ENCODE results near the gene ENDOU. TPM values are rescaled to one million over a fixed set of nuclear protein-coding genes. Genes with fewer than 3 reads are reported as not detected.

ENDOU gene
- polyA plus RNA-seq, 1 of the 3 experiments (the other 2 are of a cell fraction): not detected

- TF ChIP-seq USF1 (IDR thresholded peaks at IDR 0.05; ENCODE audit: borderline replicate concordance, low read depth) (no peak), MEF2A (IDR thresholded peaks at IDR 0.05; ENCODE audit: borderline replicate concordance, low read depth) (no peak), GATA2 (CRISPR knock-in tag; IDR thresholded peaks at IDR 0.05) (no peak), MAX (IDR thresholded peaks at IDR 0.05; ENCODE audit: low read depth) (no peak), IRF3 (IDR thresholded peaks at IDR 0.05; ENCODE audit: low read depth, low read length) (no peak), NRF1 (IDR thresholded peaks at IDR 0.05; ENCODE audit: low read depth, low read length) (no peak), TAF1 (IDR thresholded peaks at IDR 0.05; ENCODE audit: borderline replicate concordance, low read depth, low read length) (no peak)
- no peaks in the 10 kb centered on the region for H3K27me3 ChIP-seq (ENCODE audit: insufficient read depth)
- no peak overlapping the region for H2AFZ ChIP-seq (ENCODE audit: low read depth)
- H3F3A ChIP-seq (replicated peaks; ENCODE audit: insufficient read depth): no peaks in the 10 kb centered on the region
- H3K79me2 ChIP-seq (ENCODE audit: insufficient read depth): no peaks in the 10 kb centered on the region
- H3K4me2 ChIP-seq: no peak overlapping the region
- H3K9me2 ChIP-seq: no peaks in the 10 kb centered on the region
- CTCF ChIA-PET: interaction anchor here (17.7 to 43.0 kb wide), 3 partner anchors 11 to 28 kb away, joined by 313 to 1294 read pairs (median 435); partner anchors contain the start of genes RAPGEF3 and SLC48A1
- no peaks in the 10 kb centered on the region for H3K9me3 ChIP-seq
- no peak overlapping the region for H3K27ac ChIP-seq (ENCODE audit: low read depth in 2 of 2, low read length in 1 of 2)
- H4K20me1 ChIP-seq (ENCODE audit: insufficient read depth): no peaks in the 10 kb centered on the region
- H3K9ac ChIP-seq: no peak overlapping the region
- H3K4me1 ChIP-seq (ENCODE audit: control insufficient read depth in 1 of 2, insufficient read depth in 2 of 2, low read depth in 1 of 2, low read length in 1 of 2): peaks cover 9 to 22% of the 10 kb centered on the region in 2 experiments; a peak in 3 of 4 replicates
- H3K36me3 ChIP-seq (replicated peaks in 1 of 2; ENCODE audit: control insufficient read depth in 1 of 2, insufficient read depth in 2 of 2, low read length in 1 of 2): no peaks in the 10 kb centered on the region
- POLR2A ChIA-PET: no interaction called here
- DNase-seq: no peak
- no peak overlapping the region for H3K4me3 ChIP-seq (ENCODE audit: low read depth in 2 of 2, low read length in 1 of 2)
- 71% methylated on average over 5 of the region's 5 CpGs for WGBS (ENCODE audit: low lambda C conversion rate)
Measured at GRCh38 chr12:47746073-47746472, 20.8 kb upstream of the ENDOU start.

- Histone ChIP-seq H3K36me3 (replicated peaks in 1 of 2; ENCODE audit: control insufficient read depth in 1 of 2, insufficient read depth in 2 of 2, low read length in 1 of 2) (no peaks in the 10 kb centered on the region), H3K4me1 (ENCODE audit: control insufficient read depth in 1 of 2, insufficient read depth in 2 of 2, low read depth in 1 of 2, low read length in 1 of 2) (peaks cover 13 to 27% of the 10 kb centered on the region in 2 experiments; a peak in 3 of 4 replicates), H3K4me2 (no peak overlapping the region), H3K27ac (ENCODE audit: low read depth in 2 of 2, low read length in 1 of 2) (no peak overlapping the region), H3K27me3 (ENCODE audit: insufficient read depth) (no peaks in the 10 kb centered on the region), H3F3A (replicated peaks; ENCODE audit: insufficient read depth) (no peaks in the 10 kb centered on the region), H3K4me3 (ENCODE audit: low read depth in 2 of 2, low read length in 1 of 2) (no peak overlapping the region), H4K20me1 (ENCODE audit: insufficient read depth) (no peaks in the 10 kb centered on the region), H2AFZ (ENCODE audit: low read depth) (no peak overlapping the region), H3K79me2 (ENCODE audit: insufficient read depth) (no peaks in the 10 kb centered on the region), H3K9me2 (no peaks in the 10 kb centered on the region), H3K9ac (no peak overlapping the region), H3K9me3 (no peaks in the 10 kb centered on the region)
- CTCF ChIA-PET: interaction anchor here (1.7 to 43.0 kb wide), 5 partner anchors 10 to 91 kb away, joined by 6 to 1294 read pairs (median 298); partner anchors contain the start of genes ENDOU, RAPGEF3 and SLC48A1
- 70% methylated on average over 15 of the region's 16 CpGs for WGBS (ENCODE audit: low lambda C conversion rate)
- no peak for TF ChIP-seq TEAD4 (IDR thresholded peaks at IDR 0.05; ENCODE audit: borderline replicate concordance, insufficient read depth)
- TF ChIP-seq GABPA (IDR thresholded peaks at IDR 0.05; ENCODE audit: low read depth): no peak
- no peak for TF ChIP-seq USF1 (IDR thresholded peaks at IDR 0.05; ENCODE audit: borderline replicate concordance, low read depth)
- TF ChIP-seq MEF2A (IDR thresholded peaks at IDR 0.05; ENCODE audit: borderline replicate concordance, low read depth): no peak
- POLR2A ChIA-PET: no interaction called here
- no peak for DNase-seq
Measured at GRCh38 chr12:47745485-47746041, 20.3 kb upstream of the ENDOU start.
